HCT116 (cell line): Measurements from ENCODE around the gene MUTYH. TPM values are rescaled to one million over a fixed set of nuclear protein-coding genes. Genes with fewer than 3 reads are reported as not detected.

Source experiments
- ATAC-seq: fragments of 200-7000 bp; cut with Tn5 transposase; 2 replicates; pipeline ENCODE4 v1.9.1; 2020; ENCODE audit warnings: mild to moderate bottlenecking, moderate library complexity
- BruUV-seq: library from RNA; stranded (reverse); fragments of 400-500 nt; replicated peaks from 2 replicates; lab custom pipeline; 2021; lab: Mats Ljungman, UMichigan
- CTCF ChIA-PET: fragments of 300-600 bp; sonication (Branson Sonifier 250); formaldehyde crosslinking; loops from one replicate; lab custom pipeline; 2021; ENCODE audit warnings: antibody characterized with exemption; lab: Charles Lee
- POLR2A ChIA-PET: fragments of 300-600, 350-600 bp; sonication (Branson Sonifier 250); formaldehyde crosslinking; loops from one replicate; lab custom pipeline; 2021; ENCODE audit warnings: antibody characterized with exemption; lab: Charles Lee
- RAD21 ChIA-PET, 2 experiments: fragments of 300-600 bp; sonication (Branson Sonifier 250); formaldehyde crosslinking; loops; one replicate each; lab custom pipeline; 2023; ENCODE audit warnings: low total read pairs in 2 of 2; ENCODE audit not compliant: uncharacterized antibody in 2 of 2, unreplicated experiment in 2 of 2, low non-redundant PET in 1 of 2; lab: Charles Lee
- DNase-seq: peaks from one replicate; pipeline ENCODE4 v3.0.0-alpha.2; 2010; ENCODE audit warnings: low read depth, low spot score
- H2AFZ ChIP-seq: fragments of 200-600 bp; shearing (Covaris generic), sonication (generic); 2 replicates; pipeline ENCODE4 v1.6.1; 2017; ENCODE audit warnings: low read depth, mixed run types, mixed read lengths, antibody characterized with exemption, low read length; ENCODE audit not compliant: poor library complexity, severe bottlenecking
- H3K27ac ChIP-seq: 2 replicates; pipeline ENCODE4 v1.5.1; 2012; ENCODE audit warnings: low read depth, low read length
- H3K27me3 ChIP-seq: fragments of 200-600 bp; sonication (generic); 2 replicates; pipeline ENCODE4 v1.6.1; 2016; ENCODE audit warnings: mixed run types, low read length, mixed read lengths; ENCODE audit not compliant: insufficient read depth
- H3K36me3 ChIP-seq, 2 experiments: fragments of 200-500 bp in 1 of 2; fragments of 200-600 bp in 1 of 2; sonication (Bioruptor generic) in 1 of 2; sonication (generic) in 1 of 2; 2 replicates each; pipeline versions ENCODE4 v1.5.1 to v1.6.1; 2014 to 2016; ENCODE audit warnings: low read length in 2 of 2, inconsistent platforms in 1 of 2, mixed read lengths in 1 of 2, mixed run types in 1 of 2; ENCODE audit not compliant: insufficient read depth in 2 of 2, control insufficient read depth in 1 of 2
- H3K4me1 ChIP-seq, 2 experiments: fragments of 200-600 bp in 1 of 2; sonication (generic) in 1 of 2; 2 replicates each; pipeline versions ENCODE4 v1.5.1 to v1.6.1; 2012 to 2017; ENCODE audit warnings: low read length in 2 of 2, inconsistent platforms in 1 of 2, mild to moderate bottlenecking in 1 of 2, mixed read lengths in 1 of 2, mixed run types in 1 of 2, moderate library complexity in 1 of 2; ENCODE audit not compliant: insufficient read depth in 2 of 2, control insufficient read depth in 1 of 2
- H3K4me2 ChIP-seq: fragments of 200-600 bp; sonication (generic); 2 replicates; pipeline ENCODE4 v1.6.1; 2017; ENCODE audit warnings: mixed run types, low read length, mixed read lengths
- H3K4me3 ChIP-seq, 2 experiments: fragments of 200-600 bp in 1 of 2; sonication (generic) in 1 of 2; replicated peaks in 1 of 2; 2 replicates each; pipeline ENCODE4 v1.5.1; 2011 to 2016; ENCODE audit warnings: low read length in 2 of 2, control low read depth in 1 of 2, low read depth in 1 of 2, mild to moderate bottlenecking in 1 of 2, mixed read lengths in 1 of 2, mixed run types in 1 of 2
- H3K79me2 ChIP-seq: fragments of 200-600 bp; sonication (generic); 2 replicates; pipeline ENCODE4 v1.6.1; 2017; ENCODE audit warnings: mild to moderate bottlenecking, mixed run types, low read length, moderate library complexity, mixed read lengths; ENCODE audit not compliant: insufficient read depth
- H3K9ac ChIP-seq: fragments of 200-600 bp; sonication (generic); 2 replicates; pipeline ENCODE4 v1.6.1; 2016; ENCODE audit warnings: low read length, mixed read lengths
- H3K9me2 ChIP-seq: fragments of 200-600 bp; sonication (generic), shearing (Covaris generic); 2 replicates; pipeline ENCODE4 v1.6.1; 2017; ENCODE audit warnings: mixed run types, mild to moderate bottlenecking, moderate library complexity; ENCODE audit not compliant: insufficient read depth
- H3K9me3 ChIP-seq, 2 experiments: fragments of 200-500 bp in 1 of 2; fragments of 200-600 bp in 1 of 2; sonication (Bioruptor generic) in 1 of 2; sonication (generic) in 1 of 2; 2 replicates each; pipeline ENCODE4 v1.6.1; 2014 to 2017; ENCODE audit warnings: low read length in 2 of 2, mixed read lengths in 2 of 2, inconsistent platforms in 1 of 2, low read depth in 1 of 2, mild to moderate bottlenecking in 1 of 2, mixed run types in 1 of 2, moderate library complexity in 1 of 2; ENCODE audit not compliant: control insufficient read depth in 1 of 2, insufficient read depth in 1 of 2
- H4K20me1 ChIP-seq: fragments of 200-600 bp; sonication (generic), shearing (Covaris generic); 2 replicates; pipeline ENCODE4 v1.6.1; 2017; ENCODE audit warnings: mixed run types, mild to moderate bottlenecking, moderate library complexity; ENCODE audit not compliant: insufficient read depth
- CTCF ChIP-seq, 3 experiments: fragments of 200-600 bp in 1 of 3; sonication (generic) in 1 of 3; IDR thresholded peaks in 2 of 3; conservative IDR thresholded peaks in 1 of 3; 2 replicates each; pipeline ENCODE4 v1.5.1; 2012 to 2017; ENCODE audit warnings: low read depth in 2 of 3, low read length in 2 of 3, antibody characterized with exemption in 1 of 3, borderline replicate concordance in 1 of 3, control low read depth in 1 of 3, mild to moderate bottlenecking in 1 of 3, mixed read lengths in 1 of 3, mixed run types in 1 of 3, moderate library complexity in 1 of 3; ENCODE audit not compliant: insufficient read depth in 1 of 3
- FOSL1 ChIP-seq: IDR thresholded peaks from 2 replicates; pipeline ENCODE4 v1.6.1; 2012; ENCODE audit warnings: low read depth
- RAD21 ChIP-seq: IDR thresholded peaks from 2 replicates; pipeline ENCODE4 v1.6.1; 2012; ENCODE audit warnings: low read depth, mild to moderate bottlenecking
- intact Hi-C: fragments of 100-400 bp; cut with micrococcal nuclease; formaldehyde crosslinking; loops from 2 replicates; pipeline ENCODE4 v1.10.0; 2022
- total RNA-seq: library from RNA; stranded (reverse); gene quantifications from one replicate; pipeline ENCODE4 v1.2.1, GENCODE V29; 2021; ENCODE audit not compliant: unreplicated experiment
- TF ChIP-seq, protein P1 (sequence below): IDR thresholded peaks from 2 replicates; pipeline ENCODE4 v1.6.1; 2012; ENCODE audit warnings: low read depth

MUTYH gene
- total RNA-seq, 1 experiment from 2014 or later, result 44.8 TPM

GRCh38 chr1:45359882-45360513 lies 19.8 kb upstream of the MUTYH start:
- ATAC-seq (peak; percentile 70), DNase-seq (no peak)
- TF ChIP-seq FOSL1 (no peak), RAD21 (peak; percentile 85), CTCF (IDR thresholded peaks at IDR 0.05 in 2 of 3, conservative IDR thresholded peaks at IDR 0.05 in 1 of 3; ENCODE audit: borderline replicate concordance in 1 of 3, insufficient read depth in 1 of 3, low read depth in 2 of 3, low read length in 2 of 3) (peak; percentile 60 to 76 (median 64))
- TF ChIP-seq, protein P1, sequence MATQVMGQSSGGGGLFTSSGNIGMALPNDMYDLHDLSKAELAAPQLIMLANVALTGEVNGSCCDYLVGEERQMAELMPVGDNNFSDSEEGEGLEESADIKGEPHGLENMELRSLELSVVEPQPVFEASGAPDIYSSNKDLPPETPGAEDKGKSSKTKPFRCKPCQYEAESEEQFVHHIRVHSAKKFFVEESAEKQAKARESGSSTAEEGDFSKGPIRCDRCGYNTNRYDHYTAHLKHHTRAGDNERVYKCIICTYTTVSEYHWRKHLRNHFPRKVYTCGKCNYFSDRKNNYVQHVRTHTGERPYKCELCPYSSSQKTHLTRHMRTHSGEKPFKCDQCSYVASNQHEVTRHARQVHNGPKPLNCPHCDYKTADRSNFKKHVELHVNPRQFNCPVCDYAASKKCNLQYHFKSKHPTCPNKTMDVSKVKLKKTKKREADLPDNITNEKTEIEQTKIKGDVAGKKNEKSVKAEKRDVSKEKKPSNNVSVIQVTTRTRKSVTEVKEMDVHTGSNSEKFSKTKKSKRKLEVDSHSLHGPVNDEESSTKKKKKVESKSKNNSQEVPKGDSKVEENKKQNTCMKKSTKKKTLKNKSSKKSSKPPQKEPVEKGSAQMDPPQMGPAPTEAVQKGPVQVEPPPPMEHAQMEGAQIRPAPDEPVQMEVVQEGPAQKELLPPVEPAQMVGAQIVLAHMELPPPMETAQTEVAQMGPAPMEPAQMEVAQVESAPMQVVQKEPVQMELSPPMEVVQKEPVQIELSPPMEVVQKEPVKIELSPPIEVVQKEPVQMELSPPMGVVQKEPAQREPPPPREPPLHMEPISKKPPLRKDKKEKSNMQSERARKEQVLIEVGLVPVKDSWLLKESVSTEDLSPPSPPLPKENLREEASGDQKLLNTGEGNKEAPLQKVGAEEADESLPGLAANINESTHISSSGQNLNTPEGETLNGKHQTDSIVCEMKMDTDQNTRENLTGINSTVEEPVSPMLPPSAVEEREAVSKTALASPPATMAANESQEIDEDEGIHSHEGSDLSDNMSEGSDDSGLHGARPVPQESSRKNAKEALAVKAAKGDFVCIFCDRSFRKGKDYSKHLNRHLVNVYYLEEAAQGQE, result no peak
- ChIA-PET CTCF (interaction anchor here (1.0 to 3.4 kb wide), 6 partner anchors 12 to 346 kb away, joined by 3 to 45 read pairs (median 4); partner anchors contain the start of gene TESK2), POLR2A (interaction anchor here (1.0 to 1.2 kb wide), 2 partner anchors 19 to 140 kb away, joined by 3 read pairs; partner anchors contain the start of genes CCDC163 and MMACHC), RAD21 (interaction anchor here (0.6 to 2.5 kb wide), 3 partner anchors 47 to 133 kb away, joined by 3 to 7 read pairs (median 3); partner anchors contain the start of gene TESK2 (in 1 of the 2))
- Histone ChIP-seq H3K27ac (no peak overlapping the region), H3K9me3 (no peaks in the 10 kb centered on the region), H3K9ac (no peak overlapping the region), H2AFZ (peak overlapping the region; percentile 13), H3K4me1 (peaks cover 13 to 20% of the 10 kb centered on the region in 2 experiments), H3K27me3 (no peaks in the 10 kb centered on the region), H3K79me2 (no peaks in the 10 kb centered on the region), H3K4me3 (no peak overlapping the region), H3K4me2 (0 out of 2 replicates have a peak overlapping the region, but pooled peaks have one; percentile 6), H3K36me3 (no peaks in the 10 kb centered on the region), H3K9me2 (no peaks in the 10 kb centered on the region), H4K20me1 (no peaks in the 10 kb centered on the region)
- intact Hi-C loops, result loop anchor here (1.0 kb wide), 2 partner anchors 133 to 210 kb away; no protein-coding TSS in a partner anchor
- BruUV-seq, result no TSS peak
